22Rv1 (cell line): ENCODE data around the gene PCLAF.
"Not testable (repeated sequence)": the region's sequence is repeated elsewhere in the genome, so short reads cannot be mapped to it uniquely, and the experiment has no call there.

Experiments
- H3K27ac ChIP-seq: fragments of 450-650 bp; 2 replicates; pipeline ENCODE4 v1.5.1; 2017
- ZFX ChIP-seq: fragments of 450-650 bp; IDR thresholded peaks from 2 replicates; pipeline ENCODE4 v1.6.1; 2017; ENCODE audit warnings: antibody characterized with exemption, borderline replicate concordance
- TF ChIP-seq, protein P1 (sequence below): fragments of 450-650 bp; IDR thresholded peaks from 2 replicates; pipeline ENCODE4 v1.5.1; 2017; ENCODE audit warnings: mild to moderate bottlenecking

PCLAF gene

GRCh38 chr15:64356710-64357040 is 24.6 kb downstream of the PCLAF start:
- peak overlapping the region; percentile 79 for H3K27ac ChIP-seq

DNA sequence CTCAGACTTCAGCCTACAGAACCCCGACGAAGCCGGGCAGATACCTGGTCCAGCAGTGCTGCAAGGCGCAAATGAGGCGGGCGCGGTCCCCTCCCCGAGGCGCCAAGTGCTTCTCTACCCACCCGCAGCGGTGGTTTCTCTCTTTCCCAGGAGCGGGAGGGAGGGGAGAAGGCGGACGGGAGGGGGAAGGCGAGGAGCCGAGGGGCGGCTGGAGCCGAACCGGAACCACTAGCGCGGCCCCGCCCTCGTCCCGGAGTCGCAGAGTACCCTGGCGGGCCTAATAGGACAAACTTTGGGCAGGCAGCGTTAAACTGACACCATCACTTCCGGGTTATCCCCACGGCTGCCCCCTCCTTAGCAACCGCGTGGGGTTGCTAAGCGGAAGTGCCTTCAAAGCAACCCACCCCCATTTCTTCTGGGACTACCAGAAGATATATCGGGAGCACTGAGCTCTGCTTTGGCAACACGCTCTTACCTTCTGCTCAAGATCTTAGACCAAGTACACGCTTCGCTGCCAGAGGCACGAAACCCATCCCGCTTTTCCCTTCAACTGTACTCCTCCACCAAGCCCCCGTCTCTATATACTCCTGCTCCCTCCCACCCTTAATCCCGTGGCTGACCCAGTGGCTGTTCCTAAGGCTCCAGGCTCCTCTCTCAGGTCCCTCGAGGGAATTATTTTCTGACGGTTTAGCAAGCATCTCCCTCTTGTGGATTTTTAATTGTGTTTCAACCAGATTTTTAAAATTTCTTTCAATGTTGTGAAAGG is 25.1 kb downstream of the PCLAF start, which contains the start of gene CSNK1G1:
Gene CSNK1G1, minus strand, starts transcription at position 230 of the 766 bp plus-strand sequence. CDS start 55,674 bp downstream, outside the sequence.
- TF ChIP-seq, protein P1, sequence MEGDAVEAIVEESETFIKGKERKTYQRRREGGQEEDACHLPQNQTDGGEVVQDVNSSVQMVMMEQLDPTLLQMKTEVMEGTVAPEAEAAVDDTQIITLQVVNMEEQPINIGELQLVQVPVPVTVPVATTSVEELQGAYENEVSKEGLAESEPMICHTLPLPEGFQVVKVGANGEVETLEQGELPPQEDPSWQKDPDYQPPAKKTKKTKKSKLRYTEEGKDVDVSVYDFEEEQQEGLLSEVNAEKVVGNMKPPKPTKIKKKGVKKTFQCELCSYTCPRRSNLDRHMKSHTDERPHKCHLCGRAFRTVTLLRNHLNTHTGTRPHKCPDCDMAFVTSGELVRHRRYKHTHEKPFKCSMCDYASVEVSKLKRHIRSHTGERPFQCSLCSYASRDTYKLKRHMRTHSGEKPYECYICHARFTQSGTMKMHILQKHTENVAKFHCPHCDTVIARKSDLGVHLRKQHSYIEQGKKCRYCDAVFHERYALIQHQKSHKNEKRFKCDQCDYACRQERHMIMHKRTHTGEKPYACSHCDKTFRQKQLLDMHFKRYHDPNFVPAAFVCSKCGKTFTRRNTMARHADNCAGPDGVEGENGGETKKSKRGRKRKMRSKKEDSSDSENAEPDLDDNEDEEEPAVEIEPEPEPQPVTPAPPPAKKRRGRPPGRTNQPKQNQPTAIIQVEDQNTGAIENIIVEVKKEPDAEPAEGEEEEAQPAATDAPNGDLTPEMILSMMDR = peak; percentile 31; the same call in 1 of the 2 replicates
- no peak for TF ChIP-seq ZFX
- peak within 1 kb of the TSS; percentile 79 for H3K27ac ChIP-seq

More at GRCh38 chr15:64356710-64357040, 24.6 kb downstream of the PCLAF start:
- TF ChIP-seq, protein P1 = no peak
- TF ChIP-seq ZFX = no peak

GRCh38 chr15:64355348-64355943 is 25.8 kb downstream of the PCLAF start:
- H3K27ac ChIP-seq = peak overlapping the region; percentile 79
- TF ChIP-seq, protein P1 = no peak
- no peak for TF ChIP-seq ZFX

DNA sequence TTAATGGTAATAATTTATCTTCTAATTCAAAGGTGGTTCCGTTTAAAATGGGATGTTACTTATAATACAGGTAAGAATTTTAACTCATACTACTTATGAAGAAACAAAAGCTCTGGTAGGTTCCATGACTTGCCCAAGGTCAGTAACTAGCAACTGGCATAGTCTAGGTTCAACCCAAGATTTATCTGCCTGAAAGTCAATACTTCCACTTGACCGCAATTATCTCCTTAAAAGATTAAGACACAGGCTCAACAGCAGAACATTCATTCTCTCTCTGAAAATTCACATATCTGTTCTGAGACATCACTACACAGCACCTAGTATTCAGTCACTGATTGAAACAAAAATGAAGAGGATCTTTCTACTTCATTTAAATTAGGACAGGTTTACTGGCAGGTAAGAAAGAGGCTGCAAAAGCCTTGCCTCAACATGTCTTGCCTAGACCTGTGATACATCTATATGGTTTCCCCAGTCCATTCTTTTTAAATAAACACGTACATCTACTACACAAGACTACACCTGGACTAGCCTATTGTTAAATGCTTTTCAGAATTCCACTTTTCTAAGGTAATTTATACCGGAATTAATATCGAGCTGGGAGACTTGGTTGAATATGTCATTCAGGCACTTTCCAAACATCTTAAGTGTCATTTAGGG is 26.4 kb downstream of the PCLAF start:
- peak overlapping the region; percentile 79 for H3K27ac ChIP-seq
- TF ChIP-seq ZFX = no peak
- TF ChIP-seq, protein P1 = no peak

DNA sequence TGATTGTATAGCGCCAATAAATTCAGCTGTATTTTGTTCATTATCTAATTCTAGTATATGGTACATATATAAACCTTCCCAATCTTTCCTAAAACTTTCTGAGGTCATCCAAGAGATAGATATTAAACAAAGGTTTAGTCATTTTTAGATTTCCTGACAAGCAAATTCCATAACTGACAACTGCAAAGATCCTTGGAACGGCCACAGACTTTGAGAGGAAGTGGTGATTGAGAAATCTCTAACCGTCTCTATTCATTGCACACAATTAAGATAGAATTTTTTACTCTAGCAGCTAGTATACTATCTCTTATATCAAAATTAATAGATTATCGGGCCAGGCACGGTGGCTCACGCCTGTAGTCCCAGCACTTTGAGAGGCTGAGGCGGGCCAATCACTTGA is 30.0 kb downstream of the PCLAF start:
- TF ChIP-seq, protein P1 = no peak
- TF ChIP-seq ZFX = no peak
- no peak overlapping the region for H3K27ac ChIP-seq

DNA sequence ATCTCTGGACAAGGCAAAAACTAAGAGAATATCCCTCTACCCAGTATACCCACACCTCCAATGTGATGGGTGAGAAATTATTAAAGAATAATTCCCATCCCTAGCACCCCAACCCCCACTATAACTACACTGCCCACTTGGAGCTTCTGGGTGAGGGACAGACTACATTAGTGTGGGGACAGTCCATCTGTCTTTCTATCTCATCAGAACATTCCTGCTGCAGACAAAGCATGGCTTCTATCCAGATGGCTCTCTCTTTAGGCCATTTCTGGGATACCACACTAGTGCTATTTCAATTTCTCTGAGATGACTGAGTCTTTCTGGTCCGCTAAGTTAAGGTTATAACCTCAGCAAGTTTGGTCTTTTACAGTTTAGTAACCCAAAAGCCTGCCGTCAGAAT is 31.9 kb downstream of the PCLAF start:
- no peak overlapping the region for H3K27ac ChIP-seq
- no peak for TF ChIP-seq ZFX

- TF ChIP-seq, protein P1 = no peak
- TF ChIP-seq ZFX = no peak
- H3K27ac ChIP-seq = no peak overlapping the region
These were observed 32.8 kb downstream of the PCLAF start for GRCh38 chr15:64348455-64348854.

DNA sequence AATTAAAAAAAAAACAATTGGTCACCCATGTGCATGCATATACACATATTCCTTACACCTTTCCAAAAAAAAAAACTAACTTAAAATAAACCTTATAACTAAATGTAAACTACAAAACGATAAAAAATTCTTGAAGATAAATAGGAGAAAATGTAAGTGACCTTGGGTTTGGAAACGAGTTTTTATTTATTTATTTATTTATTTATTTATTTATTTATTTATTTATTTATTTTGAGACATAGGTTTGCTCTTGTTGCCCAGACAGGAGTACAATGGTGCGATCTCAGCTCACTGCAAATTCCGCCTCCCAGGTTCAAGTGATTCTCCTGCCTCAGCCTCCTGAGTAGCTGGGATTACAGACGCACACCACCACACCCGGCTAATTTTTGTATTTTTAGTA is 35.0 kb downstream of the PCLAF start:
- not testable (repeated sequence) for H3K27ac ChIP-seq
